Suprapubic skin (tissue), 4 donors: ENCODE results near the gene PRX.

Source experiments
- CTCF ChIP-seq, 2 donors: fragments of 200-600 bp in 1 of 2; fragments of 450-650 bp in 1 of 2; sonication (generic) in 1 of 2; IDR thresholded peaks; one replicate each; pipeline ENCODE4 v1.5.1; 2016 to 2019; ENCODE audit warnings: antibody characterized with exemption in 2 of 2, mild to moderate bottlenecking in 1 of 2, moderate library complexity in 1 of 2
- POLR2A ChIP-seq, 2 donors: fragments of 450-650 bp; IDR thresholded peaks; one replicate each; pipeline ENCODE4 v1.6.1; 2017; ENCODE audit warnings: antibody characterized with exemption in 2 of 2, mild to moderate bottlenecking in 2 of 2, moderate library complexity in 2 of 2
- POLR2AphosphoS5 ChIP-seq, 3 donors: sonication (generic); formaldehyde crosslinking; IDR thresholded peaks; one replicate each; pipeline ENCODE4 v1.6.1; 2017; ENCODE audit warnings: antibody characterized with exemption in 3 of 3

GRCh38 chr19:40449506-40449905, 36.3 kb upstream of the PRX start:
- TF ChIP-seq CTCF (IDR thresholded peaks at IDR 0.05): no peak
- no peak for TF ChIP-seq POLR2AphosphoS5 (IDR thresholded peaks at IDR 0.05)
- no peak for TF ChIP-seq POLR2A (IDR thresholded peaks at IDR 0.05)
